Tibial nerve (tissue), 4 donors: Measurements from ENCODE around the gene TMEM59.

Experiments used
- CTCF ChIP-seq, 5 experiments: fragments of 200-600 bp in 3 of 5; fragments of 450-650 bp in 2 of 5; sonication (generic) in 3 of 5; IDR thresholded peaks; one replicate each; pipeline ENCODE4 v1.5.1; 2016 to 2019; ENCODE audit warnings: antibody characterized with exemption in 5 of 5, mild to moderate bottlenecking in 3 of 5, moderate library complexity in 2 of 5
- EP300 ChIP-seq, 2 donors: sonication (generic); formaldehyde crosslinking; IDR thresholded peaks; one replicate each; pipeline ENCODE4 v1.6.1; 2017; ENCODE audit warnings: antibody characterized with exemption in 2 of 2, mild to moderate bottlenecking in 1 of 2
- POLR2A ChIP-seq, 2 donors: fragments of 450-650 bp; IDR thresholded peaks; one replicate each; pipeline ENCODE4 v1.6.1; 2017; ENCODE audit warnings: antibody characterized with exemption in 2 of 2, mild to moderate bottlenecking in 2 of 2, moderate library complexity in 2 of 2

- TF ChIP-seq CTCF (IDR thresholded peaks at IDR 0.05) (no peak), POLR2A (IDR thresholded peaks at IDR 0.05) (no peak), EP300 (IDR thresholded peaks at IDR 0.05) (no peak)
Measured at GRCh38 chr1:54045496-54045895, 7.5 kb downstream of the TMEM59 start.
